HG03280 (cell line): Measurements from ENCODE around the gene FBXL17.
"Not testable (repeated sequence)": the region's sequence is repeated elsewhere in the genome, so short reads cannot be mapped to it uniquely, and the experiment has no call there.

Experiments used
- ATAC-seq: cut with Tn5 transposase; IDR thresholded peaks from one replicate; pipeline ENCODE4 v1.9.1; 2021; ENCODE audit warnings: mild to moderate bottlenecking, moderate library complexity; ENCODE audit not compliant: unreplicated experiment

FBXL17 gene

DNA sequence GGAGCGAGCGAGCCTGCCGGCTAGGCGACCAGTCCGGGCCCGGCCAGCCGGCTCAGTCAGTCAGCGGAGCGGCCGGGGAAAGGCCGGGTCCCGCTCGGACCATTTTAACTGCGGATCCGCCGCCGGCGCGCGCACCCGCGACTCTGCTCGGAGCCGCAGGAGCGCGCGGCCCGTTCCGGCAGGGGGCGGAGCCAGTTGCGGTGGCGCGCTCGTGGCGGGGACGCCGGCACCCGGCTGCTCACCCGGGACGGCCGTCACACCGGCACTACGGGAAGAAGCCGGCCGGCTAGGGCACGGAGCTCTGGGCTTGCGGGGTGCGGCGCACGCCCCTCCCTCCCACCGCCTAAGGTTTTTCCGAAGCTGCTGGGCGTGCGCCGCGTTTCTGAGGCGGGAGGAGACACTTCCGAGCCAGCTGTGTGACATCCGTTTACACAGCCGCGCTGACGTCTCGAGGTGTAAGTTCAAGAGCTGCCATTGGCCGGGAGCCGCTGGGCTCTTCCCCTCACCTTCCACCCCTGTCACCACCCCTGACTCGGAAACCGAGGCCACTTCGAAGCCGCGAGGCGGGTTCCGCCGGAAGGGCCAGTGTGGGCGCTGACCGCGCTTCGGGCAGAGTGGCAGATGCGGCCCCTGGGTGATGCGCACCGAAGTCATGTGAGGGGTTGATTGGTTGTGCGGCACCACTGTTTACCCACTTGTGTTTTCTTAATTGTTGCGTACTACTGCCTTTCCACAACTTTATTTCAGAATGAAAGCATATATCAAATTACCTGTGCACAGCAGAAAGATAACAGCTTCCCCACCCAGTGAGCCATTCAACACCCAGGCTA, at the start of gene FBXL17:
TSS of gene FBXL17 (minus strand) at position 145 of the 830 bp plus-strand sequence.
- peak; percentile 74 for ATAC-seq

DNA sequence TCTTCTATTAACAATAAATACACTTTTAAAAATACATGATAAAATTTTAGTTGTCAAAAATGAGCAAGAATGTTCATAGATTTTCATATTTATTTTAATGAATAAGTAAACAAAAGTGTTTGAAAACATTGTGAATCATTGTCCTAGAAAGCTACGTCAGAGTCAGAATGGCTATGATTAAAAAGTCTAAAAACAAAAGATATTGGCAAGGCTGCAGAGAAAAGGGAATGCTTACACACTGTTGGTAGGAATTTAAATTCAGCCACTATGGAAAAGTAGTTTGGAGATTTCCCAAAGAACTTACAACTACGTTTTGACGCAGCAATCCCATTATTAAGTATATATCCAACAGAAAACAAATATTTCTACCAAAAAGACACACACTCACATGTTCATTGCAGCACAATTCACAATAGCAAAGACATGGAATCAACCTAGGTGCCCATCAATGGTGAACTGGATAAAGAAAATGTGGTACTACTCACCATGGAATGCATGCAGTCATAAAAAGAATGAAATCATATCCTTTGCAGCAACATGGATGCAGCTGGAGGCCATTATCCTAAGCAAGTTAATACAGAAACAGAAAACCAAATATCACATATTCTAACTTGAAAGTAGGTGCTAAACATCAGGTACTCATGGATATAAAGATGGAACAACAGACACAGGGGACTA, 49.2 kb upstream of the FBXL17 start:
- no peak for ATAC-seq

DNA sequence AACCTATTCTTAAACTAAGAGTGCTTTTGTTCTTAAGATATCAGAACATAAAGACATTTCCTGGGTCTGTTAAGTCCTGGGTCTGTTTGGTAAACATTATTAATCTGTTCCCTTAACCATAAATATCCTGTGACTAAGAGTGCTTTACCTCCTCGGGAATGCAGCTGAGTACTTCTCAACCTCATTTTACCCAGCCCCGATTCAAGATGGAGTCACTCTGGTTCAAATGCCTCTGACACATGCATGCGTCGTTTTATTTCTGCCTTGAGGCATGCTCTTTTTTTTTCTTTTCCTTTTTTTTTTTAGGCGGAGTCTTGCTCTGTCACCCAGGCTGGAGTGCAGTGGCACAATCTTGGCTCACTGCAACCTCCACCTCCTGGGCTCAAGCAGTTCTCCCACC, 39.8 kb upstream of the FBXL17 start:
- no peak for ATAC-seq

DNA sequence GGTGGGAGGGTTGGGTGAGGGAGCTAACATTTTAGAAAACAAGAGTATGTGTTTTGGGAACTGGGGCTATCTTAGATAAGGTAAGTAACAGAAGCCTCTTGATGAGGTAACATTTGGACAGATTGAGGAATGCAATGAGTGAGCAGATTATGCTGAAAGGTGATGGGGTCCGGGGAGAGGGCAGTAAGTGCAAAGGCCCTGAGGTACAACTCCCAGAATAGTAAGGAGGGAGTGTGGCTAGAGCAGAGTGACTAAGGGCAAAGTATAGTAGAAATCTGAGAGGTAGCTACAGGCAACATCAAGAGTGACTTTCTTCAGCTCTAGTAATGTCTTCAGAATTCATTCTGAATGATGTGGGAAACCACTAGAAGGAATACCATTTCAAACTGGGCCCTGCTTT, 38.9 kb upstream of the FBXL17 start:
- no peak for ATAC-seq

DNA sequence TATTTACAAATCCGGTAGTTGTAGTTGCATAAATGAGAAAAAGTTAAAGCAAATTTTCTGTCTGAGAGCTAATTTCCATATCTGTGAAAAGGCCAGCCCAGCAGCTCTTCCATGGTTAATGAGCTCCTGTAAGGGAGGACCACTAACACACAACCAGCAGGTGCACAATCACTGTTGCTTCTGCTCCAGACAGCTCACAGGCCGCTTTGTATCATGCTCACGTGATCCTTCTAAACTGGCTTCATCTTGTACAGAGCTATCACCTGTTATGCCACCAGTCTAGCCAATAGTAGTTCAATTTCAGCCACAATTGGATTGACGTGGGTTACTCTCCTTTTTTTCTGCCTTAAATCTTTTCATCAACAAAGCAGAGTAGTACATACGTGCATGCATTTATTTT, 38.3 kb upstream of the FBXL17 start:
- no peak for ATAC-seq

DNA sequence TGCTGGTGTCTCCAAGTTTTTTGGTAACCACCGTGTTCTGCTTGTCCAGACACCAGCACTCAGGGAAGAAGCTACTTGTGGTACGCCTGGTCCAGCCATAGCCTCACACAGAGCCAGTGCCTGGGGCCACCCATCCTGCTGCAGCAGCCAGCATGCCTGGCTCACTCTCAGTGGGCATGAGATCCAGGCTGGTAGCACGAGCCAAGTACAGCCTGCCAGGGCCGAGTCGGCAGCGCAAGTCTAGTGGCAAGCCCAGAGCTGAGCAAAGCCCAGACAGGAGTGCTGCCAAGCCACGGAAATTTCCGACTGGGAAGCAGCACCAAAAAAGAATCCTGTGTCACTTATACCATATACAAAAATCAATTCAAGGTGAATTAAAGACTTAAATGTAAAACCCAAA, 36.3 kb upstream of the FBXL17 start:
- ATAC-seq: no peak

DNA sequence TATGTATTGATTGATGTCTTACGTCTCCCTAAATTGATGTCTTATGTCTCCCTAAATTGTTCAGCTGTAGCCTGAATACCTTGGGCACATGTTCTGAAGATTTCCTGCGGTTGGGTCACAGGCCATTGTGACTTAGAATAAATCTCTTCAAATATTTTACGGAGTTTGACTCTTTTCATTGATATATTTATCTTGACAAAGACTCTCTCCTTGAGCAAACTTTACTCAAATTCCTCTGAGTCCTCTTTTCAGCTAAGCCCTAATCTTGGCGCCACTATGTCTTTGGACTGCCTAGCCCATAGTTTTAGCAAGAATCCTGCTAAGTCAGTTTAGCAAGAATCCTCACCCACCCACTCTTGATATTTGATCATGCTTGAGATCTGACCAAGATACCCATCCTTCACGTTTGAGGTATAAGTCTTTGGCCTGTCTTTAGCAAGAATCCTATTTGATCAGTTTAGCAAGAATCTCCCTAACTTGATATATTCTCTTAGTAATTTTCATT, 35.3 kb upstream of the FBXL17 start:
- no peak for ATAC-seq

DNA sequence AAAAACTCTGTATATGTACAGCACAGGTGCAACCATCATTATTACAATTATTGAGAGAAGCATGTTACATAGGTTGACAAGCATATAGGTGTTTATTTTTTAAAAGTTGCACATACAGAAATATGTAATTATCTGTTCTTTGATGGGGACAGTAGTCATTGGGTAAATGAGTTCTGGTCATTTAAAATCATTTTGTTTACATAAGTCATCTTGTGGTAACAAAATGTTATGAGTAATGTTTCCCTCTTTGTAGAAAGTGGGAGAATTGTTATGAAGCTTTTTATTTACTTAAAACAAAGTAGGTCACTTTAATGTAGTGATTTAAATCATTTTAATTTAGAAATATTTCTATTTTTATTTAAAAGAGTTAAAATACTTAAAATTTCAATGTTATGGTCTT, 33.8 kb upstream of the FBXL17 start:
- no peak for ATAC-seq

DNA sequence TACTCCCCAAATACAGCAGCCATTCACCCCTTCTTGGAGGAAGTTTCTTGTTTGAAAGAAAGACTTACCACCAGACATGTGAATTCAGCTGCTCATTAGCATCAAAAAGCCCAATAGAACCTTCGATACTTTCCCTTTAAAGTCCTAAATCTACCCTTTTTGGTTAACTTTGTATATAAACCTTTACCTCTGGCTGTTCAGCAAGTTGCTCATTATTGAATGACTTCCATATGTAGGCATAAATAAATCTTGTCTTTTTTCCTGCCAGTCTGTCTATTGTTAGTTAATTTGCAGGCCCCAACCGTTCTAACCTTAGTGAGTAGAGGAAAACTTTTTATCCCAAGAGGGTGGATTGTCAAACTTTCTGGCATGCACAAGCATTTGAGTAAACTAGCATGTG, 27.9 kb upstream of the FBXL17 start:
- no peak for ATAC-seq

DNA sequence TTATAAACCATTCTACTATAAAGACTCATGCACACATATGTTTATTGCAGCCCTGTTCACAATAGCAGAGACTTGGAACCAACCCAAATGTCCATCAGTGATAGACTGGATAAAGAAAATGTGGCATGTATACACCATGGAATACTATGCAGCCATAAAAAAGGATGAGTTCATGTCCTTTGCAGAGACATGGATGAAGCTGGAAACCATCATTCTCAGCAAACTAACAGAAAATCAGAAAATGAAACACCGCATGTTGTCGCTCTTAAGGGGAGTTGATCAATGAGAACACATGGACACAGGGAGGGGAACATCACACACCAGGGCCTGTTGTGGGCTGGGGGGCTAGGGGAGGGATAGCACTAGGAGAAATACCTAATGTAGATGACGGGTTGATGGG, 23.3 kb upstream of the FBXL17 start:
- ATAC-seq: not testable (repeated sequence)

DNA sequence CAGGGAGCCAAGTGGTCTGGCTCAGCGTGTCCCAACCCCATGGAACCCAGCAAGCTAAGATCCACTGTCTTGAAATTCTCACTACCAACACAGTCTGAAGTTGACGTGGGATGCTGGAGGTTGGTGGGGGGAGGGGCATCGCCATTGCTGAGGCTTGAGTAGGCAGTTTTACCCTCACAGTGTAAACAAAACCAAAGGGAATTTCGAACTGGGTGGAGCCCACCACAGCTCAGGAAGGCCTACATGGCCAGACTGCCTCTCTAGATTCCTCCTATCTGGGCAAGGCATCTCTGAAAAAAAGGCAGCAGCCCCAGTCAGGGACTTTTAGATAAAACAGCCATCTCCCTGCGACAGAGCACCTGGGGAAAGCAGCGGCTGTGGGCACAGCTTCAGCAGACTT, 17.1 kb upstream of the FBXL17 start:
- no peak for ATAC-seq

DNA sequence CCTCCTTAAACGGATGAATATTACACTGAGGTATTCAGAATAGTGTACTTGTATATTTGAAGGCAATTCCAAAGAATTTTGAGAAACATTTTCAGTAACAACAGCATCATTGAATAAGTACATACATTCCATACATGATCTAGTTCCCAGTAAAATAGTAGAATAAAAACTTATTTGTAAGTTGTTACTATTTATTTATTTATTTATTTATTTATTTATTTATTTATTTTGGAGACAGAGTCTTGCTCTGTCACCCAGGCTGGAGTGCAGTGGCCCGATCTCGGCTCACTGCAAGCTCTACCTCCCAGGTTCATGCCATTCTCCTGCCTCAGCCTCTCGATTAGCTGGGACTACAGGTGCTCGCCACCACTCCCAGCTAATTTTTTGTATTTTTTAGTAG, 14.9 kb upstream of the FBXL17 start:
- ATAC-seq: not testable (repeated sequence)

DNA sequence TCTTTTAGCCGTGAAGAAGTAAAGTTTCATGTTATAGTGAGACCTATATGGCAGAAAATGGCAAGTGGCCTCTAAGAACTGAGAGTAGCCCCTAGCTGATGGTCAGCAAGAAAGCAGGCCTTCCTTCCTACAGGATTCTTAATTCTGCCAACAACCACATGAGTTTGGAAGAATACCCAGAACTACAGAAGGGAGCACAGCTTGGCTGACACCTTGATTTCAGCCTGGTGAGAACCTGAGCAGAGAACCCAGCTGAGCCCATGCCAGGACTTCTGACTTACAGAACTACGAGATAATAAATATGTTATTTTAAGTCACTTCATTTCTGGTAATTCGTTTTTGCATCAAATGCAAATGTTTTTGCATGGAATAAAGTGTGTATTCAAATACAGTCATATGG, 5.9 kb upstream of the FBXL17 start:
- no peak for ATAC-seq

DNA sequence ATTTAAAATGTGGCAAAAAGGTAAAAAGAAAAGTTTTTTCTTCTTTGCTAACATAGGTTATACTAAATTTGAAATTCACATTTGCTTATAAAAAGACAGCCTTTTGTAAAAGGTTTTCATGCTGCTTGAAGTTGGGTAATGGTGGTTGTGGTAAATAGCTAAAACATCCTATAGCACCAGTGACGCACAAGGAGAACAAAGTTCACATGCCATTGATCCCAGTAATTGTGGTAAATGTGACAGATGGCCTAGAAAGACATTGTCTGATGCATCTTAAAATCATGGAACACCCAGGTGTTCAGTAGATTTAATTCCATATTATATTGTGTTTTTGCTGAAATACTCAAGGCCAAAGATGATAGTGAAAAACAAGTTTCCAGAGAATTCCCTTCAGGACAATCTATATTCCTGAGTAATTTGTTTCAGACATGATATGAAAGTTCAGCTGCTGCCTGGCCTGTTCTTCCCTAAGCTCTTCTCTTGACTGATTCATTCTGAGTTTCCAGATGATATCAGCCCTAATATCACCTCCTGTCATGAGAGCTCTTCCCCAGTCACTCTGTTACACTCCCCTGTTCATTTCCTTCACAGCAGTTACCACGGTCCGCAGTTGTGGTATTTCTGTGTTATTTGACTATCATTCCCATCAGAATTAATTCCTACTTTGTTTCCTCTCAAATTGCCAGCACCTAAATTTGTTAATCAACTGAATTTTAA, 4.6 kb upstream of the FBXL17 start:
- ATAC-seq: no peak

DNA sequence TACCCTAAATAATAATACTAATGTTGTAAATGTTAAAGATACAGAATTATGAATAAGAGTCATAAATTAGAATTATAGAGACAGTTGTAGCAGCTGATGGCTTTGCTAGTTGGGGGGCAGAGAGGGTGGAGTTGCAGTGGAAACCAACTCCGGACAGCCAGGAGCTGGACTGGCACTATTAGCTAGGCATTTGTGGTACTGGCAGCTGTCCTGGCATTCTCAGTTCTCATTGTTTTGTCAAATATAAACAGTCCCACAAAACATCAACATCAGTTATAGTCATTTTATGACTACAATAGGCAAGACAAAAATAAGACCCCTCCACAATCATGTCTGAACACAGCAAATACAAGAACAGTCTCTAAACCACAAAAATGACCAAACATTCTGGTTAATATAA, 2.8 kb upstream of the FBXL17 start:
- ATAC-seq: no peak

DNA sequence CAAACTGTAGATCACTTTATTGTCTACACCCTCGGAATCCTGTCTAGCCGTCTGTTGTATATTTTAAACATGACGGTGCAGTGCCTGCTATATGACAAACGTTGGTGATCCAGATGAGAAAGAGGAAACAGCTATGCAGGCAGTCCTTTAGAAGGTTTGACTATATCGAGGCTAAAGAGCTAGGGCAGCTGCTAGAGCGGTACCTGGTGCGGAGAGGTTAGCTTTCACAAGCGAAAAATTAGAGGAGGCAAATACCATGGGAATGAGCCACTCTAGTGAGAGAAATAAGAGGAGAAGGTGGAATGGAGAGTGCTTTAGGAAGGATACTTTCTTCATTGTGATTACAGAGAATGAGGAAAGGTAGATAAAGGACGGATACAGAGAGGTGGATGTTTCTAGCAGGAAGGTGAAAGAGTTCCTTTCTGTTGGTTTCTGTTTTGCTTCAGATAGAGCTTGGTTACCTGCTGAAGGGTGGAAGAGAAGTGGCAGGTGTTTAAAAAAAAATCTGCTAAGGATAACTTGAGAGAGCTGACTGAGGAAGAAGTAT, 959 bp upstream of the FBXL17 start:
- ATAC-seq: no peak

DNA sequence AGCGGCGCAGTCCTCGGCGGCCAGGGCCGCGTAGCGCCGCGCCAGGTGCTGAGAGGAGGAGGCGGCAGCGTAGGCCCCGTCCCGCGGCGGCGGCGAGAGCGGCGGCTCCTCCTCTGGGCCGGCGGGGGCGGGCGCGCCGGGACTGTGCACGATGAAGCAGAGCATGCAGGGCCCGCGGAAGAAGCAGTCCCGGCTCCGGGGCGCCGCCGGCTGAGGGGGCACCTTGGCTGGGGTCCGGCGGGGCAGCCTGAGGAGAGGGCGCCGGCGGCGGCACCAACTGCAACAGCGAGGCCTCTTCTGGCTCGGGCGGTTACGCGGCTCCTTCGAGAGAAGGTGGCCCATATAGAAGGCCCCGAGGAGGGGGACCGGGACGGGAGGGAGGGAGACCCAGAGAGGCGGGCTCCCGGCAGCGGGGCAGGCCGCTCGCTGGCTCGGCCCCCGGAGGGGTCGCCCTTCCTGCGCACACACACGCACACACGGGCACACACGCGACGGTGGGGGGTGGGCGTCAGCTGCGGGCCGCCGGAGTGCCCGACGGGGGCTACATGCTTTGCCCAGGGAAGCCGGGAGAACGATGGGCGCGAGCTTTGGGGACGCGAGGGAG, 446 bp downstream of the FBXL17 start:
- ATAC-seq: peak; percentile 54

DNA sequence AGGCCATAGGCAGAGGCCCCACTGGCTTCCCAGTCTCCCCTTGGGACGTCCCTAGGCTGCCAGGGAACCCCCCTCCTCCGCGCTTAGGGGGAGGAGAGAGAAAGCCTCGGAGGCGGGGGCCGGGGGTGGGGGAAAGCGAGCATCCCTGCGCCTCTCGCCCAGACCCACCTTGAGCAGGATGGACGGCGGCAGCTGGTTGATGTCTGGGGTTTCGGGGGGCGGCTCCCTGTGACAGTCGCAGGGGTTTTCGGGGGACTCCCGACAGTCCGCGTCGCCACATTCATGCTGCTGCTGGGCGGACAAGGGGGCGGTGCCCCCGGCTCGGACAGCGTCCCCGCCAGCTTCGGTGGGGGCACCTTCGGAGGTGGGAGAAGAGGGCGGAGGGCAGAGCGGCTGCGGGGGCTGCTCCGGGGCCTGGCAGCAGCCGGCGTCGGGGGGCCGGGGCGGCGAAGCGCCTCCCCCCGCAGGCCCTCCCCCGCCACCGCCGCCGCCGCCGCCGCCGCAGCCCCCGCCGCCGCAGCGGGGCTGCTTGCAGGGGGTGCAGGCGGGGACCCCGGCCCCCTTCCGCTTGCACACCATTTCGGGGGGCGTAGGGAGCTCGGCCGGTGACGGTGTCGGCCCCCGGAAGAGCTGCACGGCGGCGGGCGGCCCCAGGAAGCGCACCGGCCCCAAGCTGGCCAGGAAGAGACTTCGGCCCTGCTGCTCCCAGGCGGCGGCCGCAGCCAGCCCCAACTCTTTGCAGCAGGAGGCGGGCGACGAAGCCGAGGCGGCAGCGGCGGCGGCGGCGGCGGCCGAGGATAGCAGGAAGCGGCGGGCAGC, 1.2 kb downstream of the FBXL17 start:
- peak; percentile 23 for ATAC-seq

DNA sequence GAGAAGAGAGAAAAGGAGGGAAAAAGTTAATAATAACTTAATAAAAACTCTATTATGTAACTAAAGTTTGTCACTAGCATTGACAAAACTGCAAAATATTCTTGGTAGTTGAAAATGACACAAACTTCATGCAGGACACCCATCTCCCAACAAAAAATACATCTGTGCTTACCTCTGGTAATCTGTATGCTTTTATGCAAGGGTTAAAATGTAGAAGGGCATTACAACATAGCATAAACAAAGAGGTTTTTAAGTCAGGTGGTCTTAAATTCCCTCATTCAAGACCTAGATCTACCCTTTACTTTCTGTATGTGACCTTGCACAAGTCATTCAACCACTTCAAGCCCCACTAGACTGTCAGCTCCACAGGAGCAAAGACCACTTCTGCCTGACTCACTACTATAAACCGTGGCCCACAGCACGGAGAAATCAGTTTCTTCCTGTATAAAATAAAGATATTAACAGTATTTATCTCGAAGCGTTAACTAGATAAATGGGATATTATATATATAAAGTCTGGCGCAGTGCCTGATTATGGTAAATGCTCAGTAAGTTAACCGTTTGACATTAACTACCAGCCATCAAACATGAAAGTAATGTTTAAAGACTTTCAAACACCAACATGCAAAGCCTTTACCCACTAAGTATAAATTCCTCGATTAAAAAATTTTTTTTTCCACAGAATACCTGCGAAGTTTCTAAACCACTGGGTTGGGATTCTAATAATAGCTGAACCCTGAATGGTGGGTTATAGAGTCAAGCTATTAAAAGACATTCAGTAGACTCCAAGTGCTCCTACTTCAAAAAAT, 2.0 kb downstream of the FBXL17 start:
- ATAC-seq: no peak
